Measurements from ENCODE around the gene TNXB.

The TNXB gene

GRCh38 chr6:32086661-32087573 is 22.2 kb downstream of the TNXB start:
- H3K9me3 Mint-ChIP-seq, result no peaks in the 10 kb centered on the region
- H3K4me3 Mint-ChIP-seq, result peak overlapping the region; percentile 60 to 63
- peaks cover 84% of the 10 kb centered on the region for H3K27me3 Mint-ChIP-seq
- DNase-seq (peak; percentile 34 to 55), ATAC-seq (peak; percentile 67)
- peak overlapping the region in 1 of 2 donors; percentile 54 for H3K27ac Mint-ChIP-seq
- peaks cover 18% of the 10 kb centered on the region for H3K4me1 Mint-ChIP-seq

- ATAC-seq (no peak), DNase-seq (no peak)
- Mint-ChIP-seq H3K9me3 (no peaks in the 10 kb centered on the region), H3K4me3 (no peak overlapping the region), H3K27me3 (peaks cover 90% of the 10 kb centered on the region), H3K27ac (no peak overlapping the region), H3K4me1 (peaks cover 18% of the 10 kb centered on the region)
These were observed 23.2 kb downstream of the TNXB start for GRCh38 chr6:32085759-32086459.

GRCh38 chr6:32084780-32085179 is 24.4 kb downstream of the TNXB start:
- Mint-ChIP-seq H3K27ac (peak overlapping the region in 1 of 2 donors; percentile 55), H3K4me1 (peaks cover 18% of the 10 kb centered on the region), H3K4me3 (no peak overlapping the region), H3K27me3 (peaks cover 83% of the 10 kb centered on the region), H3K9me3 (no peaks in the 10 kb centered on the region)
- DNase-seq (no peak), ATAC-seq (no peak)

- H3K9me3 Mint-ChIP-seq, result no peaks in the 10 kb centered on the region
These were observed 25.0 kb downstream of the TNXB start for GRCh38 chr6:32083812-32084768.

GRCh38 chr6:32082935-32083334 is 26.2 kb downstream of the TNXB start:
- DNase-seq, result no peak

More at GRCh38 chr6:32083812-32084768, 25.0 kb downstream of the TNXB start:
- Mint-ChIP-seq H3K27me3 (peaks cover 76% of the 10 kb centered on the region), H3K4me3 (no peak overlapping the region), H3K4me1 (peaks cover 18% of the 10 kb centered on the region), H3K27ac (no peak overlapping the region)
- no peak for DNase-seq
- ATAC-seq, result no peak

GRCh38 chr6:32082478-32082877 is 26.7 kb downstream of the TNXB start:
- peaks cover 63% of the 10 kb centered on the region for H3K27me3 Mint-ChIP-seq
- H3K4me3 Mint-ChIP-seq, result no peak overlapping the region
- H3K4me1 Mint-ChIP-seq, result peaks cover 18% of the 10 kb centered on the region
- ATAC-seq (no peak), DNase-seq (no peak)
- H3K9me3 Mint-ChIP-seq, result no peaks in the 10 kb centered on the region
- no peak overlapping the region for H3K27ac Mint-ChIP-seq

More at GRCh38 chr6:32082935-32083334, 26.2 kb downstream of the TNXB start:
- Mint-ChIP-seq H3K9me3 (no peaks in the 10 kb centered on the region), H3K4me1 (peaks cover 18% of the 10 kb centered on the region), H3K27ac (no peak overlapping the region), H3K4me3 (no peak overlapping the region), H3K27me3 (peaks cover 65% of the 10 kb centered on the region)
- no peak for ATAC-seq

GRCh38 chr6:32081168-32081990 is 27.8 kb downstream of the TNXB start:
- no peak for ATAC-seq
- Mint-ChIP-seq H3K27ac (no peak overlapping the region), H3K27me3 (peaks cover 55% of the 10 kb centered on the region), H3K4me3 (no peak overlapping the region), H3K4me1 (peaks cover 10% of the 10 kb centered on the region), H3K9me3 (no peaks in the 10 kb centered on the region)
- DNase-seq, result no peak

- ATAC-seq, result no peak
- no peak for DNase-seq
- Mint-ChIP-seq H3K9me3 (no peaks in the 10 kb centered on the region), H3K4me1 (no peaks in the 10 kb centered on the region), H3K27ac (no peak overlapping the region), H3K4me3 (no peak overlapping the region), H3K27me3 (peaks cover 43% of the 10 kb centered on the region)
These were observed 29.4 kb downstream of the TNXB start for GRCh38 chr6:32079566-32080290.

- no peak overlapping the region for H3K4me3 Mint-ChIP-seq
- DNase-seq (no peak), ATAC-seq (no peak)
- H3K27me3 Mint-ChIP-seq, result peaks cover 14% of the 10 kb centered on the region
- H3K4me1 Mint-ChIP-seq, result no peaks in the 10 kb centered on the region
- H3K9me3 Mint-ChIP-seq, result no peaks in the 10 kb centered on the region
- no peak overlapping the region for H3K27ac Mint-ChIP-seq
These were observed 32.8 kb downstream of the TNXB start for GRCh38 chr6:32076321-32076809.

- Mint-ChIP-seq H3K4me3 (no peak overlapping the region), H3K27me3 (peaks cover 8% of the 10 kb centered on the region), H3K4me1 (no peaks in the 10 kb centered on the region), H3K9me3 (no peaks in the 10 kb centered on the region), H3K27ac (no peak overlapping the region)
- no peak for ATAC-seq
- no peak for DNase-seq
These were observed 33.4 kb downstream of the TNXB start for GRCh38 chr6:32075781-32076180.

GRCh38 chr6:32074996-32075532 is 34.1 kb downstream of the TNXB start:
- no peak for DNase-seq
- Mint-ChIP-seq H3K27me3 (peaks cover 5% of the 10 kb centered on the region), H3K27ac (peak overlapping the region; percentile 65 to 83), H3K9me3 (no peaks in the 10 kb centered on the region), H3K4me3 (no peak overlapping the region), H3K4me1 (no peaks in the 10 kb centered on the region)
- no peak for ATAC-seq

GRCh38 chr6:32073613-32074012 is 35.5 kb downstream of the TNXB start:
- no peaks in the 10 kb centered on the region for H3K9me3 Mint-ChIP-seq

GRCh38 chr6:32073101-32073500 is 36.0 kb downstream of the TNXB start:
- ATAC-seq (no peak), DNase-seq (no peak)
- Mint-ChIP-seq H3K27me3 (peaks cover 5% of the 10 kb centered on the region), H3K4me1 (no peaks in the 10 kb centered on the region), H3K4me3 (no peak overlapping the region), H3K9me3 (no peaks in the 10 kb centered on the region), H3K27ac (peak overlapping the region in 1 of 2 donors; percentile 56)

More at GRCh38 chr6:32073613-32074012, 35.5 kb downstream of the TNXB start:
- Mint-ChIP-seq H3K27ac (no peak overlapping the region), H3K27me3 (peaks cover 5% of the 10 kb centered on the region), H3K4me1 (no peaks in the 10 kb centered on the region), H3K4me3 (no peak overlapping the region)
- no peak for DNase-seq
- ATAC-seq, result no peak

Measured in stimulated activated naive CD8-positive, alpha-beta T cell treated with anti-CD3 and anti-CD28 coated beads, Interleukin-15, amount 100 ng/mL, for 72 hours (primary cell).